GM12878 (cell line): ENCODE measurements around the gene NIPAL1.
"Not testable (repeated sequence)": the region's sequence is repeated elsewhere in the genome, so short reads cannot be mapped to it uniquely, and the experiment has no call there.

ENCODE experiments used
- CBFB ChIP-seq: IDR thresholded peaks from 2 replicates; pipeline ENCODE4 v1.6.1; 2016; ENCODE audit warnings: antibody characterized with exemption, low read depth
- EP300 ChIP-seq, 2 experiments: fragments of 150-350 bp in 1 of 2; IDR thresholded peaks; 2 replicates each; pipeline ENCODE4 v1.6.1; 2011 to 2012; ENCODE audit warnings: low read depth in 2 of 2, low read length in 2 of 2, borderline replicate concordance in 1 of 2, improper control_type of control experiment in 1 of 2, inconsistent platforms in 1 of 2; ENCODE audit not compliant: control insufficient read depth in 1 of 2
- POLR2A ChIP-seq: IDR thresholded peaks from 2 replicates; pipeline ENCODE4 v1.6.1; 2011; ENCODE audit warnings: low read depth, mild to moderate bottlenecking, low read length
- RAD51 ChIP-seq: fragments of 450-650 bp; IDR thresholded peaks from 2 replicates; pipeline ENCODE4 v1.6.1; 2016; ENCODE audit warnings: moderate library complexity, mild to moderate bottlenecking, inconsistent platforms
- SREBF2 ChIP-seq: IDR thresholded peaks from 2 replicates; pipeline ENCODE4 v1.6.1; 2012; ENCODE audit warnings: mild to moderate bottlenecking, low read length
- TF ChIP-seq, protein P1 (sequence below), 3 experiments: IDR thresholded peaks in 2 of 3; conservative IDR thresholded peaks in 1 of 3; 2 replicates each; pipeline ENCODE4 v1.5.1; 2011; ENCODE audit warnings: low read depth in 3 of 3, low read length in 3 of 3, mild to moderate bottlenecking in 3 of 3, control low read depth in 2 of 3, moderate library complexity in 2 of 3, inconsistent platforms in 1 of 3, mixed read lengths in 1 of 3; ENCODE audit not compliant: control insufficient read depth in 2 of 3, insufficient read depth in 1 of 3; ENCODE audit errors: extremely low read depth in 1 of 3
- TF ChIP-seq, protein P2 (sequence below): IDR thresholded peaks from 2 replicates; pipeline ENCODE4 v1.6.1; 2012; ENCODE audit warnings: low read depth, low read length, improper control_type of control experiment

DNA sequence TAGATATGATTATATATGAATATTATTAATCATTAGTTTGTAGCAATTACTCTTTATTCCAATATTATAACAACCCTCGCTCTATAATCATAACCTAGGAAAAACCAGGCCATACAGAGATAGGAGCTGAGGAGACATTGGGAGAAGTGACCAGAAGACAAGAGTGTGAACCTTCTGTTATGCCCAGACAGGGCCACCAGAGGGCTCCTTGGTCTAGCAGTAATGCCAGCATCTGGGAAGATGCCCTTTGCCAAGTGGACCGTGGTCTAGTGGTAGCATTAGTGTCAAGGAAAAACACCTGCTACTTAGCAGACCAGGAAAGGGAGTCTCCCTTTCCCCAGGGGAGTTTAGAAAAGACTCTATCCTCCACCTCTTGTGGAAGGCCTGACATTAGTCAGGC lies 13.0 kb upstream of the NIPAL1 start:
- TF ChIP-seq EP300 (IDR thresholded peaks at IDR 0.05; ENCODE audit: borderline replicate concordance in 1 of 2, control insufficient read depth in 1 of 2, low read depth in 2 of 2, low read length in 2 of 2); CBFB; POLR2A; SREBF2; RAD51: not testable (repeated sequence)
- TF ChIP-seq, protein P1, sequence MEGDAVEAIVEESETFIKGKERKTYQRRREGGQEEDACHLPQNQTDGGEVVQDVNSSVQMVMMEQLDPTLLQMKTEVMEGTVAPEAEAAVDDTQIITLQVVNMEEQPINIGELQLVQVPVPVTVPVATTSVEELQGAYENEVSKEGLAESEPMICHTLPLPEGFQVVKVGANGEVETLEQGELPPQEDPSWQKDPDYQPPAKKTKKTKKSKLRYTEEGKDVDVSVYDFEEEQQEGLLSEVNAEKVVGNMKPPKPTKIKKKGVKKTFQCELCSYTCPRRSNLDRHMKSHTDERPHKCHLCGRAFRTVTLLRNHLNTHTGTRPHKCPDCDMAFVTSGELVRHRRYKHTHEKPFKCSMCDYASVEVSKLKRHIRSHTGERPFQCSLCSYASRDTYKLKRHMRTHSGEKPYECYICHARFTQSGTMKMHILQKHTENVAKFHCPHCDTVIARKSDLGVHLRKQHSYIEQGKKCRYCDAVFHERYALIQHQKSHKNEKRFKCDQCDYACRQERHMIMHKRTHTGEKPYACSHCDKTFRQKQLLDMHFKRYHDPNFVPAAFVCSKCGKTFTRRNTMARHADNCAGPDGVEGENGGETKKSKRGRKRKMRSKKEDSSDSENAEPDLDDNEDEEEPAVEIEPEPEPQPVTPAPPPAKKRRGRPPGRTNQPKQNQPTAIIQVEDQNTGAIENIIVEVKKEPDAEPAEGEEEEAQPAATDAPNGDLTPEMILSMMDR (IDR thresholded peaks at IDR 0.05 in 2 of 3, conservative IDR thresholded peaks at IDR 0.05 in 1 of 3; ENCODE audit: control insufficient read depth in 2 of 3, extremely low read depth in 1 of 3, insufficient read depth in 1 of 3, low read depth in 3 of 3, low read length in 3 of 3): peak; percentile 37 to 61 (median 45)
- TF ChIP-seq, protein P2, sequence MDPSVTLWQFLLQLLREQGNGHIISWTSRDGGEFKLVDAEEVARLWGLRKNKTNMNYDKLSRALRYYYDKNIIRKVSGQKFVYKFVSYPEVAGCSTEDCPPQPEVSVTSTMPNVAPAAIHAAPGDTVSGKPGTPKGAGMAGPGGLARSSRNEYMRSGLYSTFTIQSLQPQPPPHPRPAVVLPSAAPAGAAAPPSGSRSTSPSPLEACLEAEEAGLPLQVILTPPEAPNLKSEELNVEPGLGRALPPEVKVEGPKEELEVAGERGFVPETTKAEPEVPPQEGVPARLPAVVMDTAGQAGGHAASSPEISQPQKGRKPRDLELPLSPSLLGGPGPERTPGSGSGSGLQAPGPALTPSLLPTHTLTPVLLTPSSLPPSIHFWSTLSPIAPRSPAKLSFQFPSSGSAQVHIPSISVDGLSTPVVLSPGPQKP: not testable (repeated sequence)
